Uterus (tissue), 2 donors: ENCODE data around the gene SCT.

Experiments used
- POLR2A ChIP-seq, 2 donors: fragments of 450-650 bp; IDR thresholded peaks; one replicate each; pipeline ENCODE4 v1.6.1; 2016; ENCODE audit warnings: antibody characterized with exemption in 2 of 2, mild to moderate bottlenecking in 1 of 2, moderate library complexity in 1 of 2
- TF ChIP-seq, protein P1 (sequence below), 4 experiments: fragments of 200-600 bp in 2 of 4; fragments of 450-650 bp in 2 of 4; sonication (generic) in 2 of 4; IDR thresholded peaks; one replicate each; pipeline ENCODE4 v1.5.1; 2016 to 2019; ENCODE audit warnings: antibody characterized with exemption in 4 of 4, mild to moderate bottlenecking in 2 of 4, moderate library complexity in 1 of 4

DNA sequence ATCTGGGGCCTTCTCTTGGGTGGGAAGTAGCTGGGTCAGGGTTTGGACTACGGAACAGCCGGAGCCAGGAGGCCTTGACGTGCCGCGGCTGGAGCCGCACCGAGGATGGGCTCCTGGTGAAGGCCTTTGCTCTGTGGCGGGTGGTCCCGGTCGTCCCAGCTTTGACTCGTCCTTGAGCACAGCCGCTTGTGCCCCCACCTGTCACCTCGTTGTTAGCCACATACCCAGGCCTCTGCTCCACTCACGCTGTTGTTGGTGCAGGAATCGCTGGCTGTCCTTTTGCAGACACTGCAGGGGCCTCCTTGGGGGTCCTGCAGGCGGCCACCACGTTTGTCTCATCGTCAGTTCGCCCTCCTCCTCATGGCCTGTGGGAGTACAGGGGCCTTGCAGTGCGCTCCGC lies 33.6 kb downstream of the SCT start:
- TF ChIP-seq, protein P1, sequence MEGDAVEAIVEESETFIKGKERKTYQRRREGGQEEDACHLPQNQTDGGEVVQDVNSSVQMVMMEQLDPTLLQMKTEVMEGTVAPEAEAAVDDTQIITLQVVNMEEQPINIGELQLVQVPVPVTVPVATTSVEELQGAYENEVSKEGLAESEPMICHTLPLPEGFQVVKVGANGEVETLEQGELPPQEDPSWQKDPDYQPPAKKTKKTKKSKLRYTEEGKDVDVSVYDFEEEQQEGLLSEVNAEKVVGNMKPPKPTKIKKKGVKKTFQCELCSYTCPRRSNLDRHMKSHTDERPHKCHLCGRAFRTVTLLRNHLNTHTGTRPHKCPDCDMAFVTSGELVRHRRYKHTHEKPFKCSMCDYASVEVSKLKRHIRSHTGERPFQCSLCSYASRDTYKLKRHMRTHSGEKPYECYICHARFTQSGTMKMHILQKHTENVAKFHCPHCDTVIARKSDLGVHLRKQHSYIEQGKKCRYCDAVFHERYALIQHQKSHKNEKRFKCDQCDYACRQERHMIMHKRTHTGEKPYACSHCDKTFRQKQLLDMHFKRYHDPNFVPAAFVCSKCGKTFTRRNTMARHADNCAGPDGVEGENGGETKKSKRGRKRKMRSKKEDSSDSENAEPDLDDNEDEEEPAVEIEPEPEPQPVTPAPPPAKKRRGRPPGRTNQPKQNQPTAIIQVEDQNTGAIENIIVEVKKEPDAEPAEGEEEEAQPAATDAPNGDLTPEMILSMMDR (IDR thresholded peaks at IDR 0.05): no peak
- TF ChIP-seq POLR2A (IDR thresholded peaks at IDR 0.05): no peak
